Activated gamma-delta T cell treated with Interleukin-2 at 50 U/mL for 16 hours (primary cell): ENCODE data around the gene CYTH4.
A peak's percentile ranks its signal among the peaks of the same experiment; 100 is the strongest.
"Not testable (repeated sequence)": the region's sequence is repeated elsewhere in the genome, so short reads cannot be mapped to it uniquely, and the experiment has no call there.

Experiments
- DNase-seq: peaks from one replicate; pipeline ENCODE4 v3.0.0-alpha.2; 2020

Gene CYTH4

DNA sequence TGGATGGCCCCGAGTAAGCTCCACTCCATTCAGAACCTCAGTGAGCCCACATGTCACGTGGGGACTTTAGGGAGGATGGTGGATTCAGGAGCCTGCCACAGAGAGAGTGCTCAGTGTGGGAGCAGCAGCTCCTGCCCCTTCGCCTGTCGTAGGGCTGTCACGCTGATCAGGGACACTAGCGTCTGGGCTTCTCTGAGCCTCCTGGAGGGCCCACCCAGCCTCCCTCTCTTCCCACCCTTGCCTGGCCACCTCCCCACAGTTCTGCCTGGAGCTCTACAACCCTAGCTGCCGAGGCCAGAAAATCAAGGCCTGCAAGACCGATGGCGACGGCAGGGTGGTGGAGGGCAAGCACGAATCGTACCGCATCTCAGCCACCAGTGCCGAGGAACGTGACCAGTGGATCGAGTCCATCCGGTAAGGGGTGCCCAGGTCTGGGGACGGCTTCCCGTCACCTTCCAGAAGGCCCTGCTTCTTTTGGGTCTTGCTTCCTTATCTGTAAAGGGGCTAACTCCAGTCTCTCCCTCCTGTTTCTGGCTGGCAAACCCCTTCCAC lies 29.5 kb downstream of the CYTH4 start:
- DNase-seq, result no peak

DNA sequence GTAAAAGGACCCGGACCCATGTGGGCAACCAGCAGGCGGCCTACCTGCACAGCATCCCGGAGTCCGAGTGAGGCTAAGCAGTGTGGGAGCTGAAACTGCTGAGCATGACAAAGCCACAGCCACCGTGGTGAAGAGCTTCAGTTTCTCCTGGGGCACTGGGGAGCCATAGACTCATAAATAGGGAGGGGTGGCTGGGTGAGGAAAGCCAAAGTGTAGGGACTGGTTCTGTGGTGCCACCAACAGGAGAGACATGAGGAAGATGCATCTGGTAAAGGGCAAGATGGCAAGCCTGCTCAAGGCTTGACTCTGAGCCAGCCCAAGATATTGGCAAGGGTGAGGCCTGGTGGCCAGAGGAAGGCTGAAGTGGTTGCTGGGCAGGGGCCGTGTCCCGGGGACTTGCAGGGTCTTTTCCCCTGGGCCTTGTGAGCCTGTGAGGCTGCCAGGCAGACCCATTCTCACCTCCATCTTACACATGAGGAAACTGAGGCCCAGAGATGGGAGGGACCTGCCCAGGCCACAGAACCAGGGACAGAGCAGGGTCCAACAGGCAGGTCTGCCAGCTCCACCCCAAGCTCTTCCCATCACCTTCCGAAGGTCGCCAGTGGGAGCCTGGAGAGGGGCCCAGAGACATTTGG lies 30.4 kb downstream of the CYTH4 start:
- no peak for DNase-seq

DNA sequence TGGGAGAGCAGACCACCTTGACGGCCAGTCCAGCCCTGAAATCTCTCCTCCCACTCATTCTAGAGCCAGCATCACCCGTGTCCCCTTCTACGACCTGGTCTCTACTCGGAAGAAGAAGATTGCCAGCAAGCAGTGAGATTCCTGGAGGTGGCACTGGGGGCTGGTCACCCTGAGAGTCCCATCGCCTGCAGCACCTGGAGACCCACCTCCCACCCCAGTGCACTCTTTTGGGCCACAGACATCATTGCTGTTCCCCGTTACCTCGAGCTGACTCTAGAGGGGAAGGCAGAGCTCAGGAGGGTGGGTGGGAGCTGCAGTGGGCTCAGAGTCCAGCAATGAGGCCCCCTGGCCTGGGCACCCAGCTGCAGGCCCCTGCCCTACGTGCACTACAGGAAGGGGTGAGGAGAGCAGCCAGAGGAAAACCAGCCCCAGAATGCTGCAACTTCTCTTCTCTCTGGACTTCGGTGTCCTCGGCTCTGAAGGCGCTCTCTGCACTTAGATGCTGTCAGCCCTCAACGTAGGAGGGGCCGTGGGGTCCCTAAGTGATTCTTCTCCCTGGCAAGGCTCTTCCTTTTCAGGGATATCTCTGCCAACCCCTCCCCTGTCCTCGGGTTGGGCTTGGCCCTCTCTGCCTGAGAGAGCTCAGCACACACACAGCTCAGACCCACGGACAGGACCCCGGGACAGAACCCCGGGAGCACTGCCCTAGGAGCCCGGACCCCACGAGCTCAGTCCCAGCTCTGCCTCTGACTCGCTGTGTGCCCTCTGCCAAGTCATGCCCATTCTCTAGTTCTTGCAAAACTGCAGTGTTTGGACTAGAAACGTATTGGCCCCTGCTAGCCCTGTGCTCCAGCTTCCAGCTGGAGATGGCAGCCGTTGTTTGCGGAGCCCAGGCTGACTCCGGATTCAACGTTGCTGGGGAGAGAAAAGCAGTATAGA lies 31.3 kb downstream of the CYTH4 start:
- DNase-seq, result no peak

DNA sequence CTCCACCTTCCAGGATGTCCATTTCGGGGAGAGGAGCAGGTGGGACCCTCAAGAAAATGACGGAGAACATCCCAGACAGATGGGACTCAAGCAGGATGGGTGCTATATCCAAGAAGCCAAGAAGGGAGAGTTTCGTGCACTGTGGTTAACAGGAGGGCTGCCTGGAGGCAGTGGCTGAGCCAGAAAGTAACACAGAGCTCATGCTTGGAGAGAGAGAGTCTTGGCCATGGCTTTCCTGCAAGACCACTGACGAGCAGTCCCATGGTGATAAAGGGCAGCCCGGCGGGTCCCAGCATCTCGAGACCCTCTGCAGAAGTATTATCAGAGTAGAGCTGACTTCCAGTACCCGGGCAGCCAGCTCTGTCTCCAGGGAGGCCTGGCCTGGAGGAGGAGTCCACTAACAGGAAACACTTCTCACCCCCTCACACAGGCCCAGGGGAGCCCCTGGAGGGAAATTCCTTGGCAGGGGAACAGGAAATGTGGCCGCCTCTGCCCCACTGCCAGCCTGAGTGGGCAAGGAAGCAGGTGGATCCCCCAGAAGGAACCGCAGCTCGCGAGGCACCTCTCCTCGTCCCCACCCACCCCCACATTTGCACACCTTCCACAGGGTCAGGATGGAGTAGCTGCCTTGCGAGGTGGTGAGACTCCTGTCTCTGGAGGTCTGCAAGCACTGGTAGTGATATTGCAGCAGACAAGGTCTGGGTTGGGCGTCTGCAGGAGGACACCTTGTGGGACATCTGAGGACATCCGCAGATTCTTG lies 32.2 kb downstream of the CYTH4 start:
- DNase-seq, result no peak

DNA sequence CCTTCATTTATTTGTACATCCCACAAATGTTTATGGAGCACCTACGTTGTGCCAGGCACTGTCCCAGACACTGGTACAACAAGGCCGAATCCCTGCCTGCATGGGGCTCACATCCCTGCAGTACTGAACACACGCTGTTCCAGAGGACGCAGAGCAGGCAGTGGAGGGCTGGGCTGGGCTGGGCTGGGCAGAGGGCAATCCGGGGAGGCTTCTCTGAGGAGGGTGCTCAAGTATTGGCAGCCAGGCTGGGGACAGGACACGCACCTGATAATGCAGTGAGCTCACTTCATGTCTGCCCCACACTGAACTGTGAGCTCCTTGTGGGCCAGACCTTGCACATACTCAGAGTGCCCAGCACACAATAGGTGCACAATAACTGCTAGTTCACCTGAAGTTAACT lies 34.1 kb downstream of the CYTH4 start:
- no peak for DNase-seq

DNA sequence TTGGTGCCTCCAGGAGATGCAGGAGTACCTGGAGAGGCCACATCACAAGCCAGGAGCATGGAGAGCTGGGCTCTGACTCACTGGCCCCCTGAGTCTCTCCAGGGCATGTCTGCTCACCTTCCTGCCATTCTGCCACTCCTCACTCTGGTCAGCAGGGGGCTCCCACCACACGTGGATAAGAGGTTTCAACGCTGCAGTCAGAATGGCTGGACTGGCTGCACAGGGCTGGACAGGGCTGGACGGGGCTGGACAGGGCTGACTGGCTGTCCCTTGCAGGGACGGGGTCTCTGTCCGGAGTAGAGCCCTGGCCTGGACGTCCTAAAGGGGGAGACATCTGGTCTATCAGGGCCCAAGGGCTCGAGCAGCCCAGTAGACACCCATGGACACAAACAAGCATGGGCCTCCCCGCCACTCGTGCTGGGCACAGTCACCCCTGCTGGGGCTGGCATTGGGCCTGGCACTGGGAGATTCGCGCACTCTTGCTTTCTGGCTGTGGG lies 34.6 kb downstream of the CYTH4 start:
- DNase-seq, result peak; percentile 70

DNA sequence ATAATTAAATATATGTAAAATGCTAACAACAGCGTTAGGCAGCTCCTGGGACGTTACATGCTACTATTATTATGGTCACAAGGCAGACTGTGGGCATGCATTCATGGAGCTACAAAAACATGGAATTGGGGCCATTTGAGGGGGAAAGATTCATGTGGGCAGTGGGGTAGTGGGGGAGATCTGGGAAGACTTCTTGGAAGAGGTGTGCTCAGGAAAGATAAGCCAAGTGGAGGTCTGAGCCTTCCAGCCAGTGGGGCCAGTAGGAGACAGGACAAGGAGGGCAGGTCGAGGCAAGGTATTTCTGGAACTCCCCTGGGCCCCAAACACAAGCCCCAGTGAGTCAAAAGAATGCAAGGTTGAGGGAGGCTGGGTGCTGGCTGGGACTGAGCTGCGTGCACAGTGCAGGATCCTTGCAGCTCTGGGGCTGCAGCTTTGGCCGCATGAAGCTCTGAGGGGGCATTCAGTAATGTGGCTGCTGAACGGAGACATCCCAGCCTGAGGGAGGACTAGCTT lies 35.4 kb downstream of the CYTH4 start:
- DNase-seq, result no peak

DNA sequence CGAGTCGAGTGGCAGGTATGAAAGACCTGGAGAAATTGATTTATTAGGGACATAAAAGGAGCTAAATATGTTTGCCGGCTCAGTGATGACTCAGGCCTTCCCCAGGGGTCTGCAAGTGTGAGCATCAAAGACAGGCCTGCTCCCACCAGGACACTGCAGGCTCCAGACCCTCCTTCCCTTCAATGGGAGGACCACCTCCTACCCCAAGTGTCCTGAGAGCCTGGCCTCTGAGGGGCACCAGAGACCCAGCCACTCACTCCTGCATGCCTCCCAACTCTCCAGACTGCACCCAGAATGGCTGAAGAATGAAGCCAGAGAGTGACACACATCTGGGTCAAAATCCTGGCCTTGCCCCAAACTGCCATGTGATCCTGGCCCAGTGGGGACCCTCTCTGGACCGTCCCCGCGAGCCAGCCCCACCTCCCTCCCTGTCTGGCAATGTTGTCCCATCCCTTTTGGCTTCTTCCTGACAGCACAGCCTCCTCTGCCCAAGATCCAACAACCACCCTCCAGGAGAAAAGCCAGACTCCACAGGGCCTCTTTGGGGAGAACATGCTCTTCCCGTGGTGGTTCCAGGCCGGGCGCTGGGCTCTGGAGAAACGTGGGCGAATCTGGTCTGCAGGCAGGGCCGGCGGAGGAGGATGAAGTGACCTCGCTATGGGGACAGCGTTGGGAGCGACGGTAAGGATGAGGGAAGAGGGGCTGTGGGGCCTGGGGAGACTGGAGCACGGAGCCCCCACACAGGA lies 36.2 kb downstream of the CYTH4 start:
- no peak for DNase-seq

DNA sequence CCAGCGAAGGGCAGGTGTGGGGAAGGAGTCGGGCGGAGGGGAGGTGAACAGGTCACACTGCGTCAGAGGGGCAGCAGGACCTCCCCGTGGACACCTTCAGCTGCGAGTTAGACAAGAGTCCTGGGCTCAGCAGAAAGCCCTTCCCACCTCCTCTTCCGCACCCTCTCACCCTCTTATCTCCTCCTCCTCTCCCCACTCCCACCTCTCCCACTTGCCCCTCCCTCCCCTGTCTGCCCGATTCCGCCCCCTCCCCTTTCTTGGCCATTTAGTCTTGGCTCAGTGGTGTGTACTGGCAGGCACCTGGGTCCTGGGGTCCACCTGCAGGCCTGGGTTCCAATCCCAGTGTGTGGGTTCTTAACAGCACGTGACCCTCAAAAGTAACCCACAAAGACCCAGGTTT lies 37.2 kb downstream of the CYTH4 start:
- no peak for DNase-seq

DNA sequence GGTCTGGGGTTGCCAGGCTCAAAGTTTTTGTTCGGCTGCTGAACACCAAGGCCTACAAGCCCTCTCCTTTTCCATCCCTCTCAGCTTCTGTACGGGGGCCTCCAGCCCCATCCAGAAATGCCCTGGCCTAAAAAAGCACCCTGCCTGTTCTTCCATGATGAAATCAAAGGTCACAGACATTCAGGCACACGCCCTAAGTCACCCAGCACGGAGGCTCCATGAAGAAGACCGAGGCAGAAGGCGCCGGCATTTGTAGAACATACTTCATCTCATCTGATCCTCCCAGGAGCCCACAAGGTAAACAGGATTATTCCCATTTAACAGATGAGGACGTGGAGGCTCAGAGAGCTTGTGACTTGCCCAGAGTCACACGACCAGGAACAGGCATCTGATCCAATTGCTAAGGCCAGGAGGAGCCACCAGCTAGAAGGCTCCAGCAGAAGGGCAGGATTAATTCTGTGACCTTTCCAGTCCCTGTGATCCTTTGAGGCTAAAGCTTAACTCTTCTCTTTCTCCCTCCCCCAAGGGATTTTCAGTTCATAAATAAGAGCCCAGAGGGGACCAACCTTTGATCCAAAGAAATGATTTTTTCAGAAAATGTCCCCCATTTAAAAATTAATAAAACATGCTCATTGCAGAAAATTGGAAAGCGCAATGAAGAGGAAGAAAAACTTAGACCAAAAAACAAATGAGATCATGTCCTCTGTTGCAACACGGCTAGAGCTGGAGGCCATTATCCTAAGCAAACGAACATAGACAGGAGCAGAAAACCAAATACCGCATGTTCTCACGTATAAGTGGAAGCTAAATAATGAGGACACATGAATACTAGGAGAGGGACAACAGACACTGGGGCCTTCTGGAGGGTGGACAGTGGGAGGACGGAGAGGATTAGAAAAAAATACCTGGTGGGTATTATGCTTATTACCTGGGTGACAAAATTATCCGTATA lies 38.7 kb downstream of the CYTH4 start:
- no peak for DNase-seq

DNA sequence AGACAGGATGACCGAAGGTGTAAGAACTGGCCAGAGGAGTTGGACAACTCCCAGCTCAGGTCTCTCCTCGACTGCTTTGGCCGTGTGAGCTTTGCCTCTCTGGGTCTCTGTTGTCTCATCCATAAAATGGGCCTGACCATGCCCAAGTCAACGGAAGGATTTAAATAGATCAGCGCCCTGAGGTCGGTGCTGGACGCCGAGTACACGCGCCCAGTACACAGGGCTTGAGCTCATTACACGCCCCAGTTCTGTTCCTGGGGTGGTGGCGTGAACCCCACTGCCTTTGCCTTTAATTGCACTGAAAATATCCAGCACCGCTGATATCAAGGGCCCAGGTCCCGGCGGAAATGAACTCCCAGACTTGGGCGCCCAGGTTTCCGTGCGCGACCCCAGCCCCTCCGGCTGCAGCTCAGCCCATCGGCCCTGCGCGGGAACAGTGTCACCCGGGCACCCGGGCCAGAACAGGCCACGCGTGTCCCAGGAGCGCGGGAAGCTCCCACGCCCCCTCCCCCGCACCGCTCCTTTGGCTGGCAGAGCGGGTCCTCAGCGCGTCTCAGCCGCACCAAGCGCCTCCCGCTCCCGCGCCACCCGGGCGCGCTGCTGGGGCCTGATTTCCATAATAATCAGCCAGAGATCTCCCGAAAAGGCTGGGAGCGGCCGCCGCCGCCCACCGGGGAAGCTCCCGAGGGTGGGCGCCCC lies 42.2 kb downstream of the CYTH4 start:
- no peak for DNase-seq

DNA sequence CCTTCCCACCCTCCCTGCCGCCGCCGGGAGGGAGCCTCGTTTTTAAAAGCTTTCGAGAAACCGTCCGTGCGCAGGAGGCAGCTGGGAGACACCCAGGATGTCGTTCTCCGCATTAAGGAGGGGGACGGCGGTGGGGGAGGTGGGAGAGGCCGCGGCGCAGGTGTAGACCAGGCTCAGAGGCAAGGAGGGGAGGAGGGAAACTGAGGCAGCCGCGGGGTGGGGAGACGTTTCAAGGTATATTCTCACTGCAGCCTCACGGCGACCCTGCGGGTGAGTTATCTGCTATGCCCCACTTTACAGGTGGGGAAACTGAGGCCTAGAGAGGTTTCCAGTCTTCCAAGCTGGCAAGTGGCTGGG lies 42.7 kb downstream of the CYTH4 start:
- DNase-seq, result no peak

DNA sequence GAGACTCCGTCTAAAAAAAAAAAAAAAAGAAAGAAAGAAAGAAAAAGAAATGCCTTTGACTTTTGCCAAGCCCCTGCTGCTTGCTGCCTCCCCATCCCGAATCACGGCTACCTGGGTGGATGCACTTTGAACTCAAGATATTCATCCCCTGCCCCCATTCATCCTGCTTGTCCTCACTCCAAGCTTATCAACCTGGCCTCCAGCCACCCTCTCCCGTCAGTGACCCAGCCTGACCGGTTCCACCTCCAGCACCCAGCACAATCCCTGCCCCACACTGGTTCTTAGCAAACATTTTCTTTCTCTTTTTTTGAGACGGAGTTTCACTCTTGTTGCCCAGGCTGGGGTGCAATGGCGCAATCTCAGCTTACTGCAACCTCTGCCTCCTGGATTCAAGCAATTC lies 44.4 kb downstream of the CYTH4 start:
- no peak for DNase-seq

DNA sequence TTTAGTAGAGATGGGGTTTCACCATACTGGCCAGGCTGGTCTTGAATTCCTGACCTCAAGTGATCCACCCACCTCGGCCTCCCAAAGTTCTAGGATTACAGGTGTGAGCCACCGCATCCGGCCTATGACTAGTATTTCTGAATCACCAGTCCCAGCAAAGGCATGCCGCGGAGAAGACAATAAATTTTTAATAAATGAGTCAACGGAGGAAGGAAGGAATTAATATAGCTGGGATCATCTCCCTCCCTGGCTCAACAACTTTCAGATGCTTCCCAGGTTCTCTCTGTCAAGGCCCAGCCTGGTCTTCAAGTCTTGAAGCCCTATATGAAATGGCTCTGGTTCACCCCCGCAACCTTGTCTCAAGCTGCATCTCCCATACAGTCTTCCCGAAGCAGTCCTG lies 45.7 kb downstream of the CYTH4 start:
- no peak for DNase-seq

DNA sequence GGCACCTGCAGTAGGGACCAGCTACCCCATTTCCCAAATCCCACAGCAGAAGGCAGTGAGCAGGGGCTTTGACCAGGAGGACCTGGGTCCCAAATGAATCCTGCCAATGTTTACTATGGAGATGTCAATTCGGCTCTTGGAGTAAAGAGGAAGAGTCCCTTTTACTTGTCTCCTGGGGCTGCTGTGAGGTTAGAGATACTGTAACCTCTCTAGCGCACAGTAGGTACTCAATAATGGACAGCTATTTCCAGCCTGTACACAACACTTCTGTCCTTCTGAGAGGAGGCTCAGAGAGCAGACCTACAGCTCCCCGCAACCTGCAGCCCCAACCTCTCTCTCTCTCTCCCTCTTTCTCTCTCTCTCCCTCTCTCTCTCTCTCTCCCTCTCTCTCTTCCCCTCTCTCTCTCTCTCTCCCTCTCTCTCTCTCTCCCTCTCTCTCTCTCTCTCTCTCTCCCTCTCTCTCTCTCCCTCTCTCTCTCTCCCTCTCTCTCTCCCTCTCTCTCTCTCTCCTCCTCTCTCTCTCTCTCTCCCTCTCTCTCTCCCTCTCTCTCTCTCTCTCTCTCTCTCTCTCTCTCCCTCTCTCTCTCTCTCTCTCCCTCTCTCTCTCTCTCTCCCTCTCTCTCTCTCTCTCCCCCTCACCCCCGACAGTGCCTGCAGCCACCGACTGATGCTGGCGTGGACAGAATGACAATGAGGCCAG lies 46.4 kb downstream of the CYTH4 start:
- not testable (repeated sequence) for DNase-seq

DNA sequence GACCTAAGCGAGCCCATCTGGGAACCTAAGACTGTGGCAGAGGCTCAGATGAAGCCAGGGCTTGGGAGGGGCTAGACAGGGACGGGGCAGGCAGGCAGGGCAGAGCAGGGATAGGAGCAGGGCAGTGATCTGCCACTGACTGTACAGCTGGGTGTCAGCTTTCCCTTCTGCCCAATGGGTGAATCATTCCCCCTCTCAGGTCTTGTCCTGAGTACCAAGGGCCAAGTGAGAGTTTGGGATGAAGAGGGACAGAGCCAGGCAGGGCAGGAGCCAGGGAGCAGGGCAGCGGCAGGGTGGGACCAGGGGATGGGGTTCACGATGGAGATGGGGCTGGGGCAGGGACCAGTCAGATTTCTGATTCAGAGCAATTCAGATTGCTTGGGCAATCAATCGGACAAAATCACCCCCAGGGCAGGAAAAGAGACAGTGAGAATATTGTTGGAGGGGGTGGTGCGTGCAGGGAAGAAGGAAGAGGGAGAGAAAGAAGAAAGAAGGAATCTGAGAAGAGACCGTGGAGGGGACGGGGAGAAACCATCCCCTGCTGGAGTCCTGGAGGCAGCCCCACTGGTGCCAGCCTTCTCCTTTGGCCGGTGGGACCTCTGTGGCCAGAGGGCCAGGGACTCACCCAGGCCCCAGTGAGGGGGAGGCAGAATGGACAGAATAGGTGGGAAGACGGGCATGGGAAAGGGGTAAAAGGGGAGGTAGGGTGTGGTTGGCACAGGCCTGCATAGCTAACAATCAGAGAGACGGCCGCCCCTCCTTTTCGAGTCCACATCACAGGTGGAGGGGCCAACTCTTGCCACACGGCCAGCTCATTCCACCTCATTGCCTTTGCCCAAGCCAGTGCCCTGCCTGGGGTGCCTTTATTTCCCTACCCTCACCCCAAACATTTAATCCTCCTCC lies 47.2 kb downstream of the CYTH4 start:
- DNase-seq, result no peak

DNA sequence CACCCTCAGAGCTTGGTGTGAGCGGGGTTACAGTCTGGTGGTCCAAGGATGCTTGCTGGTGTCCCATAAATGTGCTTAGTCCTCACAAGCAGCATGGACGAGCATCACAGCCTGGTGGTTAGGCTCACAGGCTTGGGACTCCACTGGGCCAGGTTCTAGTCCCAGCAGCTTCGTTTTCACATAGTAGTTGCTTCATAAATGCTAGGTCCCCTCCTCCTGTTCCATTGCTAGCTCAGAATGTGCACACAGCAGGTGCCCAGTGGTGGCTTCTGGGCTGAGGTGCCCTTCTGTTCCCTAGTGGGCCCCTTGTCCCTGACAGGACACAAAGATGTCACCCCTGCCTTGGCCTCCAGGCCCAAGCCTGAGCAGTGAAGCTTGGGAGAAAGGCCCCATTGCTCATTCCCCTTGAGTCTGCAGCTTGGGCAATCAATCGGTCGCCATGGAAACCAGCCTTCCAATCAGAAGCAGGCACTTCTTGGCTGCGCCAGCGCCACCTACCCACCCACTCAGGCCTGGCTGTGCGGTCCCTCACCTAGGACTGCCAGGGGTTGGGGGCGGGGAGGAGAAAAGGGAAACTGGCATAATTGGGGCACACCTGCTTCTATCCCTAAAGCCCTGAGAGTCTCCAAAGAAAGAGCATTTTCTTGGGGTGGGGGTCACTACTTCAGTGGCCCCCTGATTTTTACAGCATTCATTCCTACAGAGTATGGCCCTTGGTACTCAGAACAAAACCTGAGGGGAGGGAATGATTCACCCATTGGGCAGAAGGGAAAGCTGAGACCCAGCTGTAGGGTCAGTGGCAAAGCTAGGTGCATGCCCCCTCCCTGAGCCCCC lies 48.1 kb downstream of the CYTH4 start:
- DNase-seq, result no peak

DNA sequence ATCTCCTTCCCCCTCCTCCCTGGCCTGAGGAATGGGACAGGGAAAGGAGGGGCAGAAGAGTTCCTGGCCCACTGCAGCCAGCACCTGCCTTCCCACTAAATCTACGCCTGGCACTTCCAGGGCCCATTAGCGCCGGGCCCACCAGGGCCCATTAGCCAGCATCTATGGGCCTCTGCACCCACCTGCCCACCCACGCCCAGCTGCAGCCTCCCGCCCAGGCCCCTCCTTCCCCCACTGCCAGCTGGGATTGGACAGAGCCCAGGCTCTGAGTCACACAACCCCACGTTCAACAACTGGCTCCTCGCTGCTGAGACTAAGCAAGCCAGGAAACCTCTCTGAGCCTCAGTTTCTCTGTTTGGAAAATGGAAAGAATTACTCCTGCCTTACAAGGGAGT lies 48.7 kb downstream of the CYTH4 start:
- no peak for DNase-seq
